ENCODE data around the gene ASB15. TPM values are rescaled to one million over a fixed set of nuclear protein-coding genes. Genes with fewer than 3 reads are reported as not detected.

Gene ASB15
- total and polyA plus RNA-seq, 2 of the 13 experiments (the other 11 are each of a cell fraction or from before 2014, with no cell fraction given): not detected

DNA sequence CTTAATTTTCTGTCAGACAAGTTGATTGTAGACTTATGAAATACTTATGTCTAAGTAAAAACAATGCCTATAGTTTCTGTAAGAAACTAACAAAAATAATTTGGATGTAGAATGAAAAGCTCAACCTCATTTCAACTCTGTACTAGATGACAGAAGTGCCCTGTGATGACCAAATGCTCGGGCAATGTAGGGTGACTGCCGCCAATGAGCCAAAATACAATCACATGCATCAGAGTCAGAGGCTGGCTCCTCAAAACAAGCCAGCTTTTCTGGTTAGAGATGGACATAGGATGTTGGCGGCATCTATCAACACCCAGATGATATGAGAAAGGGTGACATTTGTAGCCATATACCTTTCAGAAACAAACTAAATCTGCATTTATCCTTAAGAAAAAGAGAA is 78.0 kb downstream of the ASB15 start:
- Histone ChIP-seq H3K9me3 (ENCODE audit: low read length) (no peaks in the 10 kb centered on the region), H3K79me2 (ENCODE audit: insufficient read depth, low read length) (no peaks in the 10 kb centered on the region), H3K4me3 (replicated peaks in 1 of 3; ENCODE audit: insufficient read depth in 1 of 3, low read depth in 2 of 3, low read length in 3 of 3) (no peak overlapping the region), H3K27me3 (ENCODE audit: control insufficient read depth in 1 of 2, insufficient read depth in 2 of 2, low read length in 2 of 2) (no peaks in the 10 kb centered on the region), H3K36me3 (replicated peaks in 1 of 2; ENCODE audit: control insufficient read depth in 1 of 2, insufficient read depth in 2 of 2, low read length in 2 of 2) (peaks cover 4 to 11% of the 10 kb centered on the region in 2 experiments; a peak in 4 of 5 replicates), H2AFZ (ENCODE audit: low read length) (no peak overlapping the region), H3K4me1 (ENCODE audit: insufficient read depth, low read length) (0 out of 2 replicates have a peak, but pooled peaks cover 8% of the 10 kb centered on the region), H3K9ac (ENCODE audit: insufficient read depth, low read depth, low read length) (no peak overlapping the region), H4K20me1 (ENCODE audit: insufficient read depth, low read length) (no peaks in the 10 kb centered on the region), H3K4me2 (ENCODE audit: low read depth, low read length) (no peak overlapping the region), H3K27ac (ENCODE audit: extremely low read length, insufficient read depth, low read length) (no peak overlapping the region)
- DNase-seq (ENCODE audit: low spot score) (no peak), FAIRE-seq (no peak), ATAC-seq (no peak)
- intact Hi-C loops (cut with micrococcal nuclease; ENCODE audit: unreplicated experiment): no loop called here
- TF ChIP-seq, protein P1, sequence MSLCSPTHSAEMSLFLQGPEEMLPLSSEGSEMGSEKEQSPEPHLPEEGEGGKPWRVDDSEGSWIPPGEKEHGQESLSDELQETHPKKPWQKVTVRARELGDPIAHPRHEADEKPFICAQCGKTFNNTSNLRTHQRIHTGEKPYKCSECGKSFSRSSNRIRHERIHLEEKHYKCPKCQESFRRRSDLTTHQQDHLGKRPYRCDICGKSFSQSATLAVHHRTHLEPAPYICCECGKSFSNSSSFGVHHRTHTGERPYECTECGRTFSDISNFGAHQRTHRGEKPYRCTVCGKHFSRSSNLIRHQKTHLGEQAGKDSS (CRISPR knock-in tag; IDR thresholded peaks at IDR 0.05; ENCODE audit: borderline replicate concordance, low read depth): no peak
- TF ChIP-seq ARID2 (CRISPR knock-in tag; IDR thresholded peaks at IDR 0.05; ENCODE audit: borderline replicate concordance) (no peak), MIXL1 (CRISPR knock-in tag; IDR thresholded peaks at IDR 0.05) (no peak)
- TF ChIP-seq, protein P2, sequence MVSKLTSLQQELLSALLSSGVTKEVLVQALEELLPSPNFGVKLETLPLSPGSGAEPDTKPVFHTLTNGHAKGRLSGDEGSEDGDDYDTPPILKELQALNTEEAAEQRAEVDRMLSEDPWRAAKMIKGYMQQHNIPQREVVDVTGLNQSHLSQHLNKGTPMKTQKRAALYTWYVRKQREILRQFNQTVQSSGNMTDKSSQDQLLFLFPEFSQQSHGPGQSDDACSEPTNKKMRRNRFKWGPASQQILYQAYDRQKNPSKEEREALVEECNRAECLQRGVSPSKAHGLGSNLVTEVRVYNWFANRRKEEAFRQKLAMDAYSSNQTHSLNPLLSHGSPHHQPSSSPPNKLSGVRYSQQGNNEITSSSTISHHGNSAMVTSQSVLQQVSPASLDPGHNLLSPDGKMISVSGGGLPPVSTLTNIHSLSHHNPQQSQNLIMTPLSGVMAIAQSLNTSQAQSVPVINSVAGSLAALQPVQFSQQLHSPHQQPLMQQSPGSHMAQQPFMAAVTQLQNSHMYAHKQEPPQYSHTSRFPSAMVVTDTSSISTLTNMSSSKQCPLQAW (CRISPR knock-in tag; IDR thresholded peaks at IDR 0.05): no peak
- TF ChIP-seq, protein P3, sequence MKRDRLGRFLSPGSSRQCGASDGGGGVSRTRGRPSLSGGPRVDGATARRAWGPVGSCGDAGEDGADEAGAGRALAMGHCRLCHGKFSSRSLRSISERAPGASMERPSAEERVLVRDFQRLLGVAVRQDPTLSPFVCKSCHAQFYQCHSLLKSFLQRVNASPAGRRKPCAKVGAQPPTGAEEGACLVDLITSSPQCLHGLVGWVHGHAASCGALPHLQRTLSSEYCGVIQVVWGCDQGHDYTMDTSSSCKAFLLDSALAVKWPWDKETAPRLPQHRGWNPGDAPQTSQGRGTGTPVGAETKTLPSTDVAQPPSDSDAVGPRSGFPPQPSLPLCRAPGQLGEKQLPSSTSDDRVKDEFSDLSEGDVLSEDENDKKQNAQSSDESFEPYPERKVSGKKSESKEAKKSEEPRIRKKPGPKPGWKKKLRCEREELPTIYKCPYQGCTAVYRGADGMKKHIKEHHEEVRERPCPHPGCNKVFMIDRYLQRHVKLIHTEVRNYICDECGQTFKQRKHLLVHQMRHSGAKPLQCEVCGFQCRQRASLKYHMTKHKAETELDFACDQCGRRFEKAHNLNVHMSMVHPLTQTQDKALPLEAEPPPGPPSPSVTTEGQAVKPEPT (CRISPR knock-in tag; IDR thresholded peaks at IDR 0.05; ENCODE audit: low read depth): no peak
- TF ChIP-seq, protein P4, sequence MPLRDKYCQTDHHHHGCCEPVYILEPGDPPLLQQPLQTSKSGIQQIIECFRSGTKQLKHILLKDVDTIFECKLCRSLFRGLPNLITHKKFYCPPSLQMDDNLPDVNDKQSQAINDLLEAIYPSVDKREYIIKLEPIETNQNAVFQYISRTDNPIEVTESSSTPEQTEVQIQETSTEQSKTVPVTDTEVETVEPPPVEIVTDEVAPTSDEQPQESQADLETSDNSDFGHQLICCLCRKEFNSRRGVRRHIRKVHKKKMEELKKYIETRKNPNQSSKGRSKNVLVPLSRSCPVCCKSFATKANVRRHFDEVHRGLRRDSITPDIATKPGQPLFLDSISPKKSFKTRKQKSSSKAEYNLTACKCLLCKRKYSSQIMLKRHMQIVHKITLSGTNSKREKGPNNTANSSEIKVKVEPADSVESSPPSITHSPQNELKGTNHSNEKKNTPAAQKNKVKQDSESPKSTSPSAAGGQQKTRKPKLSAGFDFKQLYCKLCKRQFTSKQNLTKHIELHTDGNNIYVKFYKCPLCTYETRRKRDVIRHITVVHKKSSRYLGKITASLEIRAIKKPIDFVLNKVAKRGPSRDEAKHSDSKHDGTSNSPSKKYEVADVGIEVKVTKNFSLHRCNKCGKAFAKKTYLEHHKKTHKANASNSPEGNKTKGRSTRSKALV (CRISPR knock-in tag; IDR thresholded peaks at IDR 0.05): no peak
- in situ Hi-C loops (cut with HindIII; ENCODE audit: extremely low pct_ligation_motif_present, low pct_unique_long_range_greater_than_20kb): no loop called here
- BruUV-seq (replicated peaks): no TSS peak
- WGBS (ENCODE audit: low lambda C conversion rate): 100% methylated on average over 3 of the region's 3 CpGs
- ChIA-PET POLR2A (no interaction called here), CTCF (ENCODE audit: low intra/inter-chr PET ratio, low total read pairs) (no interaction called here)
